SIG-M5 (cell line): ENCODE data around the gene ZNF749.
"Not testable (repeated sequence)": the region's sequence is repeated elsewhere in the genome, so short reads cannot be mapped to it uniquely, and the experiment has no call there.

Experiments used
- DNase-seq: peaks from one replicate; lab custom pipeline; 2025; lab: John Stamatoyannopoulos, UW

The ZNF749 gene

GRCh38 chr19:57466489-57466888, 31.4 kb downstream of the ZNF749 start:
- no peak for DNase-seq

GRCh38 chr19:57473646-57474045, 38.5 kb downstream of the ZNF749 start:
- DNase-seq: no peak

GRCh38 chr19:57477191-57478008, 42.3 kb downstream of the ZNF749 start, which contains the start of gene ZNF772:
Gene ZNF772, minus strand, starts transcription at chr19:57477566. Its CDS starts 257 bp downstream, at chr19:57477309.
- DNase-seq: no peak

- not testable (repeated sequence) for DNase-seq
These were observed 52.6 kb downstream of the ZNF749 start, which contains the start of gene ZNF419 for GRCh38 chr19:57487477-57488298. Gene ZNF419, plus strand, starts transcription at chr19:57487750. Its CDS starts 201 bp downstream, at chr19:57487951.

GRCh38 chr19:57488299-57488644, 53.1 kb downstream of the ZNF749 start:
- DNase-seq: not testable (repeated sequence)
